Muscle layer of colon (tissue), 2 donors: ENCODE results near the gene CATSPERE.

Experiments used
- H3K27ac ChIP-seq: one replicate; pipeline ENCODE4 v1.7.0; 2013; ENCODE audit warnings: low read depth, mild to moderate bottlenecking, low read length, moderate library complexity
- H3K27me3 ChIP-seq, 2 donors: one replicate each; pipeline ENCODE4 v1.7.0; 2013; ENCODE audit warnings: low read length in 2 of 2, mild to moderate bottlenecking in 2 of 2; ENCODE audit not compliant: insufficient read depth in 2 of 2, control insufficient read depth in 1 of 2
- H3K36me3 ChIP-seq: one replicate; pipeline ENCODE4 v1.7.0; 2013; ENCODE audit warnings: mild to moderate bottlenecking, low read length; ENCODE audit not compliant: insufficient read depth
- H3K4me1 ChIP-seq: one replicate; pipeline ENCODE4 v1.7.0; 2013; ENCODE audit warnings: mild to moderate bottlenecking, low read length; ENCODE audit not compliant: insufficient read depth
- H3K4me3 ChIP-seq, 2 donors: one replicate each; pipeline ENCODE4 v1.7.0; 2013; ENCODE audit warnings: low read length in 2 of 2, low read depth in 1 of 2, mild to moderate bottlenecking in 1 of 2, moderate library complexity in 1 of 2
- H3K9ac ChIP-seq: one replicate; pipeline ENCODE4 v1.7.0; 2013; ENCODE audit warnings: low read length
- H3K9me3 ChIP-seq: one replicate; pipeline ENCODE4 v1.7.0; 2013; ENCODE audit warnings: mild to moderate bottlenecking, low read length
- donor health status: abdominal sarcoma.
- donor health status: Adenocarcinoma of cecum.

CATSPERE gene

DNA sequence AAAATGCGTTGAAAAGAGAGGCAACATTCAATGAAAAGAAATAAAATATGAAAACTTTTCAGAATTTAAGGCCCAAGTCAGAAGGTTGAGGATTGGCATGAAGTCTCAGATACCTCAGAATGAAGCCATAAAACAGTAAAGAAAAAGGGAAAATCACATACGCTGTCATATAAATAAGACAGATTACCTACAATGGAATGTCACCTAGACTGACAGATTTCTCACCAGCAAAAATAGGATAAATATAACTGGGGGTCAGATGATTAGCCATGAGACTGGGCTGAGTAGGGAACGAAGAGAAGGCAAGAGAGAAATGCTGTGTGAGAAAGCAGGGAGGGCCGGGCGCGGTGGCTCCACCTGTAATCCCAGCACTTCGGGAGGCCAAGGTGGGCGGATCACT lies 140.3 kb downstream of the CATSPERE start:
- no peaks in the 10 kb centered on the region for H3K9me3 ChIP-seq
- H3K36me3 ChIP-seq: no peaks in the 10 kb centered on the region
- H3K9ac ChIP-seq: no peak overlapping the region

DNA sequence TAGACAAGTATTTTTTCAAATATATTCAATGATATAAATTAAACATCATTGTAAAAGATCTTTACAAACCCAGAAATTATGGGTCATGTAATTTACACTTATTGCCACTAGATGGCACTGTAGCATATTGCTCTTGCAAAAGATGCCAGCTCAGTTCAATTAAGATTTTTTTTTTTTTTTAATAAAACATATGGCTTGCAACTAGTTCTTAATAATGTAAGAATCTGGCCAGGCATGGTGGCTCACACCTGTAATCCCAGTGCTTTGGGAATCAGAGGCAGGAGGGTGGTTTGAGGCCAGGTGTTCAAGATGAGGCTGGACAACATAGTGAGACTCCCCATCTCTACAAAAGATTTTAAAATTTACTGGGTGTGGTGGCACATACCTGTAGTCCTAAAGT lies 142.4 kb downstream of the CATSPERE start:
- Histone ChIP-seq H3K27me3 (no peaks in the 10 kb centered on the region), H3K9ac (no peak overlapping the region), H3K9me3 (no peaks in the 10 kb centered on the region), H3K4me1 (peaks cover 4% of the 10 kb centered on the region), H3K36me3 (no peaks in the 10 kb centered on the region), H3K27ac (no peak overlapping the region), H3K4me3 (no peak overlapping the region)

More for the DNA sequence above, 140.3 kb downstream of the CATSPERE start:
- H3K27ac ChIP-seq: no peak overlapping the region
- H3K4me3 ChIP-seq: no peak overlapping the region
- H3K4me1 ChIP-seq: peaks cover 4% of the 10 kb centered on the region
- H3K27me3 ChIP-seq: no peaks in the 10 kb centered on the region

DNA sequence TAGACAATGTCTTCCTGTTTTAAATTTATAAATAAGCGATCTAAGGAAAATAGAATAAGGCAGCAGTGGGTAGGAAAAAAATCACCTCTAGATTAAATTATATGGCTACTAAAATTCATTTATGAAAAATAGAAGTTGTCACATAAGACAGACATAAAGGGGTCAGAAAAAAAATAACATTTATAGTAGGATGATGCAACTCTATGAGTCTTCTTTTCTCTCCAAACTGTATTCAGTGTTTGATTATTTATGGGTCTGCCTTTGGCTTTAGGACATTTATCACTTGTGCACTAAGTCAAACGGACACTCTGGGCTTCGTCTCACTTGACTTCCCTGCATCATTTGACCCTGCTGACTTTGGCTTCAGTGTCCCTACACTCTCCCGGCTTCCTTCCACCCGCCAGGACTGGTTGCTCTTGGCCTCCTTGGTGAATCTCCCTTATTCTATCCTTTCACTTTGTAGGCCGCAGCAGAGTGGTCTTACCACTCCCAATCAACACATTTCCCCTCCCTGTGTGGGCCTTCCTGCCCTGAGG lies 144.8 kb downstream of the CATSPERE start:
- no peaks in the 10 kb centered on the region for H3K36me3 ChIP-seq
- H3K9ac ChIP-seq: no peak overlapping the region
- no peaks in the 10 kb centered on the region for H3K27me3 ChIP-seq
- H3K27ac ChIP-seq: no peak overlapping the region
- H3K4me1 ChIP-seq: no peaks in the 10 kb centered on the region
- H3K9me3 ChIP-seq: no peaks in the 10 kb centered on the region
- H3K4me3 ChIP-seq: no peak overlapping the region

DNA sequence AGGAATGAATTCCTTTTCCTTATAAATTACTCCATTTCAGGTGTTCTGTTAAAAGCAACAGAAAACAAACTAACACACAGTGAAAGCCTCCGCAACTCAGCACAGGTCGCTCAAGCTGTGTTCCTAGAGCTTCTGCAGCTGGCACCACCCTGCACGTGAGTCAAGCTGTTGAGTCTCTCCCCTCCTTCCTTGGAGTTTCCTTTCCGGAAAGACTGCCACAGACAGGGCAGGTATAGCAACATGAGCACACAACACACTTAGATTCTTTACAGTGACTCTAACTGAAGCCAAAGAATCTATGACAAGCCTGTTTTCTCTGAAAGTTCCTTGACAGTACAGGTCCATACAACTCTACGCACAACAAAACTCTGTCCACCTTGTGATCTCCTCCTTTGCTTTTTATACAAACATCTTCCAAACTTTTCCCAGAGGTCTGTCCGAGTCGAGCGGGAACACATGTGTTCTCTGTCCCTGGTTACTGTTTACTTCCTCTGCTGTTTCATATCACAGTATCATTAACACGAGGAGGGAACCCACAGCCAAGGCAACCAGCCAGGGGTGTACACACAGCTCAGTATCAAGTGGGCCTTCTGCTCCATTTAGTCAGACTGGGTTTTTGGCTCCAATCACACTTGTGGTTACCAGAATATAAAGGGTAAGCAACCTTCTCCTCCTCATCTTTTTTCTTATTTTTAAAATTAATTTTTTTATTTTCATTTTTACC lies 153.2 kb downstream of the CATSPERE start:
- Histone ChIP-seq H3K36me3 (no peaks in the 10 kb centered on the region), H3K27me3 (no peaks in the 10 kb centered on the region), H3K9ac (no peak overlapping the region), H3K27ac (no peak overlapping the region), H3K9me3 (no peaks in the 10 kb centered on the region), H3K4me1 (no peaks in the 10 kb centered on the region), H3K4me3 (no peak overlapping the region)

DNA sequence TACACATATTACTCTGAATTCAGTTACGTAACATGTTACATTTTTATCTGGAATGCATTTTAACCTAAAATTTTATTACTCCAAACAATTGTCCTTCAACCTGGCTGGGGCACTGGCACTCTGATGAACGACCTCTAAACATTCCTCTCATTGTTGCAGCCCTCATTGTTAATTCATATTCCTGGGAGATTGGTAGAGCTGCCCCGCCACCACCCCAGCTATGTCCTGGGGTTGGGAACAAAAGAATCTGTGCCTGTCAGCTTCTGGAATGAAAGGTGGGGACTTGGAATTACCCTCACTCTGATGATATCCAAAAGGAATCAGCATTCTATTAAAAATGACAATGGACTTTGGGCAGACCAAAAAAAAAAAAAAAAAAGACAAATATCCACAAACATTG lies 153.8 kb downstream of the CATSPERE start:
- Histone ChIP-seq H3K36me3 (no peaks in the 10 kb centered on the region), H3K9me3 (no peaks in the 10 kb centered on the region), H3K4me3 (no peak overlapping the region), H3K4me1 (no peaks in the 10 kb centered on the region), H3K27me3 (no peaks in the 10 kb centered on the region), H3K27ac (no peak overlapping the region), H3K9ac (no peak overlapping the region)

DNA sequence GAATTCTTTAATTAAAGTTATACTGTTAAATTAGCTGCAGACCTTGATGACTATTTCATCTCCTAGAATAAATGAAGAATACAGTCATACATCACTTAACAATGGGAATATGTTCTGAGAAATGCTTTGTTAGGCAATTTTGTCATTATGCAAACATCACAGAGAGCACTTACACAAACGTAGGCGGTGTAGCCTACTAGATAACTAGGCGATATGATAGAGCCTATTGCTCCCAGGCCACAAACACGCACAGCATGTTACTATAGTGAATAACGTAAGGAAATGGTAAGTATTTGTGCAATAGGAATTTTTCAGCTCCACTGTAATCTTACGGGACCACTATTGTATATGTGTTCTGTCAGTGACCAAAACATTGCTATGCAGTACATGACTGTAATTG lies 154.2 kb downstream of the CATSPERE start:
- Histone ChIP-seq H3K27me3 (no peaks in the 10 kb centered on the region), H3K27ac (no peak overlapping the region)

DNA sequence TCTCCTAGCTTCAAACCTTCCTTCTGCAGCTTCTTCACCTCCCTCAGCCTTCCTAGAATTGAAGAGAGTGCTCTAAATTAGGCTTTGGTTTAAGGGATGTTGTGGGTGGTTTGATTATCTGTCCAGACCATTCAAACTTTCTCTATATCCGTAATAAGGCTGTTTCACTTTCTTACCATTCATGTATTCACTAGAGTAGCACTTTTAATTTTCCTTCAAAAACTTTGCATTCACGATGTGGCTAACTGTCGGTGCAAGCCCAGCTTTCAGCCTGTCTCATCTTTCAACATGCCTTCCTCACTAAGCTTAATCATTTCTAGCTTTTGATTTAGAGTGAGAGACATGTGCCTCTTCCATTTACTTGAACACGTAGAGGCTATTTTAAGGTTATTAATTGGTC lies 165.6 kb downstream of the CATSPERE start:
- Histone ChIP-seq H3K36me3 (no peaks in the 10 kb centered on the region), H3K9me3 (no peaks in the 10 kb centered on the region), H3K4me3 (no peak overlapping the region), H3K4me1 (no peaks in the 10 kb centered on the region), H3K27ac (no peak overlapping the region), H3K27me3 (no peaks in the 10 kb centered on the region), H3K9ac (no peak overlapping the region)

More for the DNA sequence above, 154.2 kb downstream of the CATSPERE start:
- Histone ChIP-seq H3K9me3 (no peaks in the 10 kb centered on the region), H3K36me3 (no peaks in the 10 kb centered on the region), H3K4me1 (no peaks in the 10 kb centered on the region), H3K4me3 (no peak overlapping the region), H3K9ac (no peak overlapping the region)

DNA sequence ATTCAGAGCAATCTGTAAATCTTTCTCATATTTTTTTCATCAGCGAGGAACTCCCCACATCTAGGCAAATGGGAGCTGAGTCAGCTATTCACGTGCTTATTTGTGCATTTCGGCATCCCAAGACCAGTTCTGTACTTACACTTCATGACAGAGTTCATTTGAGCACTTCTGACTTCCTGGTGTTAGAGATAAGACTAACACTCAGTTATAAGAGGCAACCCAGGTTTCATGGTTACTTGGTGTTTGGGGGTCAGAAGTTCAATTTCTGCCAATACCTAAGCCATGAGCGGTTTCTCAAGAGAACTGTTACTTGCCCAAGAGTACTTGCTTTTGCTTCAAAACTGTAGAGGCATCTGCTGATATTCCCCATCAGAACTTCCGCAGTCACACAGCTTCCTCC lies 167.7 kb downstream of the CATSPERE start:
- no peak overlapping the region for H3K9ac ChIP-seq
- H3K27ac ChIP-seq: no peak overlapping the region
- no peak overlapping the region for H3K4me3 ChIP-seq
- no peaks in the 10 kb centered on the region for H3K4me1 ChIP-seq
- no peaks in the 10 kb centered on the region for H3K36me3 ChIP-seq
- H3K9me3 ChIP-seq: no peaks in the 10 kb centered on the region
- no peaks in the 10 kb centered on the region for H3K27me3 ChIP-seq

DNA sequence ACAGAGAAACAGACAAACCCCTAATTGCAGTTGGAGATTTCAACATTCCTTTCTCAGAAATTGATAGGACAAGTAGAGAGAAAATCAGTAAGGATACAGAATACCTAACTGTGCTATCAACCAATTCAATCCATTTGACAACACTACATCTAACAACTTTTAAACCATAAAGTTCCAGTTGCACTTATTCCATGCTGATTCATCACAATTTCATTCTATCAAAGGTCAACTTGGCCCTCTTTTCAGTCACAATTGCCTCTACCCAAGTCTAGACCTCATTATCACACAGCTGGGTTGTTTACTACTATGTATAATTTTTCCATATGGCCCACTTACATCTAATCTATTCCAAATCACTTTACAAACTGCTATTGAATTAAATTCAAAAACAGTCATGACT lies 172.1 kb downstream of the CATSPERE start:
- Histone ChIP-seq H3K4me3 (no peak overlapping the region), H3K27ac (no peak overlapping the region), H3K27me3 (no peaks in the 10 kb centered on the region), H3K9ac (no peak overlapping the region), H3K4me1 (no peaks in the 10 kb centered on the region), H3K9me3 (no peaks in the 10 kb centered on the region), H3K36me3 (no peaks in the 10 kb centered on the region)

DNA sequence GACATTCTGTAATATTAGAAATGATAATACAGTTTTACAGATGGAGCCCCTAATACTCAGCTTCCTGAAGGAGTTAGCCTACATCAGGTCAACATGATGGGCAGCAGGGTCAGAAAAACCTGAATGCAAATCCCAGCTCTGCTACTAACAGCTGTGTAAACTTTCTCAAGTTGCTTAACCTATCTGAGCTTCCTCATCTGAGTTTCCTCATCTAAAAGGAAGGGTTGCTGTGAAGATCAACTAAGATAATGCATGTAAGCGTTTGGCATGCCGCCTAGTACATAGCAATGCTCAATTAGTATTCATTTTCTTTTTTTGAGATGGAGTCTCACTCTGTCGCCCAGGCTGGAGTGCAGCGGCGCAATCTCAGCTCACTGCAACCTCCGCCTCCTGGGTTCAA lies 173.5 kb downstream of the CATSPERE start:
- Histone ChIP-seq H3K27ac (no peak overlapping the region), H3K9ac (no peak overlapping the region), H3K9me3 (no peaks in the 10 kb centered on the region), H3K27me3 (no peaks in the 10 kb centered on the region), H3K36me3 (no peaks in the 10 kb centered on the region), H3K4me1 (no peaks in the 10 kb centered on the region), H3K4me3 (no peak overlapping the region)

DNA sequence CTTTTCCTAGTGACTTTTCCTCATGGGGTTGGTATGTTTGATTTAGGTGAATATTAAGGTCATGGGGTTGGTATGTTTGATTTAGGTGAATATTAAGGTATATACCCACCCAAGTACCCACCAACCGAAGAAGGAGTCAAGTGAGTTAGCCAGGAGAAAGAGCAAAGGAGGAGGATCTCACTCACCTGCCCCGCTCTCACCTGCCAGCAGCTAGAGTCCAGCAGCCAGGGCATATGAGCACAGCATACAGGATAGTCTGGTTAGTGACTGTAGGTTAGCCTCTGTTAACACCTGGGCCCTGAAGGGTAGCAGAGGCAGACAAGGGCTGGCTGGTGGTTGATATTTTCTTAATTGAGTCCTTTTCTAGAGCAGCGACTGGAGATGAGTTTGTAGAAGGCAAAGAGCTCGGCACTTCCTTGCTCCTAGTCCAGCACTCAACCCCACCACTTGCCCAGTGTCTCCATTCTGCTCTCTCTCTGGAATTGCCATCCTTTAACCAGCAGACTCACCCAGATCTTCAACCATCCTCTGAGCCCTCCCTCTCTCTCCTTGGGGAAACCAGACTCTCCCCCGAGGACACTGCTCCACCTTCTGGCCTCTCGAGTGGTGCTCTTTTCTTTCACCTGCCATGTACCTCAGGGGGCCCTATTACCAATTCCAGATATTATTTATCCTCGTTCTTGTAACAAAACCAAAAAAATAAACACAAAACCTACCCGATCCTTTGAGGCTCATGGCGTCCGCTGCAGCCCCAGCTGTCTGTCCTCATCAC lies 175.6 kb downstream of the CATSPERE start:
- Histone ChIP-seq H3K27ac (no peak overlapping the region), H3K27me3 (no peaks in the 10 kb centered on the region), H3K4me1 (no peaks in the 10 kb centered on the region), H3K9me3 (no peaks in the 10 kb centered on the region), H3K9ac (no peak overlapping the region), H3K36me3 (no peaks in the 10 kb centered on the region), H3K4me3 (no peak overlapping the region)
